HG03354 (cell line): ENCODE measurements around the gene IQSEC3.

Source experiments
- ATAC-seq: cut with Tn5 transposase; IDR thresholded peaks from one replicate; pipeline ENCODE4 v1.9.1; 2021; ENCODE audit warnings: mild to moderate bottlenecking; ENCODE audit not compliant: unreplicated experiment, poor library complexity, severe bottlenecking

Gene IQSEC3

GRCh38 chr12:171743-172676 lies 105.4 kb downstream of the IQSEC3 start:
- no peak for ATAC-seq

GRCh38 chr12:172732-173161 lies 106.2 kb downstream of the IQSEC3 start:
- ATAC-seq: no peak

- ATAC-seq: no peak
Observed at GRCh38 chr12:174124-174523, 107.6 kb downstream of the IQSEC3 start.

GRCh38 chr12:174596-174995 lies 108.0 kb downstream of the IQSEC3 start:
- no peak for ATAC-seq

GRCh38 chr12:175250-175649 lies 108.7 kb downstream of the IQSEC3 start:
- no peak for ATAC-seq

- no peak for ATAC-seq
Observed at GRCh38 chr12:175759-176158, 109.2 kb downstream of the IQSEC3 start.

GRCh38 chr12:176321-177181 lies 110.0 kb downstream of the IQSEC3 start:
- no peak for ATAC-seq

GRCh38 chr12:177336-177979 lies 110.9 kb downstream of the IQSEC3 start:
- no peak for ATAC-seq

- no peak for ATAC-seq
Observed at GRCh38 chr12:177980-178828, 111.6 kb downstream of the IQSEC3 start.

- no peak for ATAC-seq
Observed at GRCh38 chr12:178829-179109, 112.2 kb downstream of the IQSEC3 start.

GRCh38 chr12:179131-179884 lies 112.7 kb downstream of the IQSEC3 start:
- no peak for ATAC-seq

GRCh38 chr12:179885-180284 lies 113.3 kb downstream of the IQSEC3 start:
- no peak for ATAC-seq

- ATAC-seq: no peak
Observed at GRCh38 chr12:180445-180844, 113.9 kb downstream of the IQSEC3 start.

GRCh38 chr12:181921-182320 lies 115.4 kb downstream of the IQSEC3 start:
- no peak for ATAC-seq

GRCh38 chr12:182381-182892 lies 115.9 kb downstream of the IQSEC3 start:
- ATAC-seq: no peak

GRCh38 chr12:184811-185575 lies 118.4 kb downstream of the IQSEC3 start:
- ATAC-seq: no peak

- ATAC-seq: no peak
Observed at GRCh38 chr12:185576-185955, 119.0 kb downstream of the IQSEC3 start.

- ATAC-seq: no peak
Observed at GRCh38 chr12:186006-186625, 119.5 kb downstream of the IQSEC3 start.
